HG03457 (cell line): ENCODE measurements around the gene NUBPL.

Source experiments
- ATAC-seq: cut with Tn5 transposase; IDR thresholded peaks from one replicate; pipeline ENCODE4 v1.9.1; 2021; ENCODE audit warnings: moderate number of reproducible peaks; ENCODE audit not compliant: unreplicated experiment

Gene NUBPL

GRCh38 chr14:31561155-31561846 lies at the start of gene NUBPL:
NUBPL (plus strand) TSS chr14:31561404; CDS start chr14:31561440, 36 bp downstream.
- peak; percentile 95 for ATAC-seq

DNA sequence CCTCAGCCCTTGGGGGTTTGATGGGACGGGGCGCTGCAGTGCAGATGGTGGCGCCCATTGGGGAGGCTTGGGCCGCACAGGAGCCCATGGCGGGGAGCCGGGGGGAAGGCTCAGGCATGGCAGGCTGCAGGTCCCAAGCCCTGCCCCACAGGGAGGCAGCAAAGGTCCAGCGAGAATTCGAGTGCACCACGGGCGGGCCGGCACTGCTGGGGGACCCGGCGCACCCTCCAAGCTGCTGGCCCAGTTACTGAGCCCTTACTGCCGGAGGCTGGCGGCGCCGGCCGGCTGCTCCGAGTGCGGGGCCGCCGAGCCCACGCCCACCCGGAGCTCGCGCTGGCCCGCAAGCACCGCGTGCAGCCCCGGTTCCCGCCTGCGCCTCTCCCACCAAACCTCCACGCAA lies 34.1 kb upstream of the NUBPL start:
- ATAC-seq = no peak

DNA sequence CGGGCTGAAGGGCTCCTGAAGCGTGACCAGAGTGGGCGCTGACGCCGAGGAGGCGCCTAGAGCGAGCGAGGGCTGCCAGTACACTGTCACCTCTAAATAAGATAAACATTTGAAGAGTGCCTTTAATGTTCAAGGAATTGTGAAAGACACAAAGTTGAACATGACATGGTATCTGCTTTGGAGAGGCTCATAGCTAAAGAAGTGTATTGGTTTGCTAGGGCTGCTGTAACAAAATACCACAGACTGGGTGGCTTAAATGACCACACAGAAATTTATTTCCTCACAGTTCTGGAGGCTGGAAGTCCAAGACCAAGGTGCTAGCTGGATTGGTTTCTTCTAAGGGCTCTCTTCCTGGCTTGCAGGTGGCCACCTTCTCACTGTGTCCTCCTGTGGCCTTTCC lies 33.7 kb upstream of the NUBPL start:
- ATAC-seq = no peak

- ATAC-seq = no peak
These were observed 32.2 kb upstream of the NUBPL start for GRCh38 chr14:31529053-31529452.

GRCh38 chr14:31530136-31530535 lies 31.1 kb upstream of the NUBPL start:
- no peak for ATAC-seq

DNA sequence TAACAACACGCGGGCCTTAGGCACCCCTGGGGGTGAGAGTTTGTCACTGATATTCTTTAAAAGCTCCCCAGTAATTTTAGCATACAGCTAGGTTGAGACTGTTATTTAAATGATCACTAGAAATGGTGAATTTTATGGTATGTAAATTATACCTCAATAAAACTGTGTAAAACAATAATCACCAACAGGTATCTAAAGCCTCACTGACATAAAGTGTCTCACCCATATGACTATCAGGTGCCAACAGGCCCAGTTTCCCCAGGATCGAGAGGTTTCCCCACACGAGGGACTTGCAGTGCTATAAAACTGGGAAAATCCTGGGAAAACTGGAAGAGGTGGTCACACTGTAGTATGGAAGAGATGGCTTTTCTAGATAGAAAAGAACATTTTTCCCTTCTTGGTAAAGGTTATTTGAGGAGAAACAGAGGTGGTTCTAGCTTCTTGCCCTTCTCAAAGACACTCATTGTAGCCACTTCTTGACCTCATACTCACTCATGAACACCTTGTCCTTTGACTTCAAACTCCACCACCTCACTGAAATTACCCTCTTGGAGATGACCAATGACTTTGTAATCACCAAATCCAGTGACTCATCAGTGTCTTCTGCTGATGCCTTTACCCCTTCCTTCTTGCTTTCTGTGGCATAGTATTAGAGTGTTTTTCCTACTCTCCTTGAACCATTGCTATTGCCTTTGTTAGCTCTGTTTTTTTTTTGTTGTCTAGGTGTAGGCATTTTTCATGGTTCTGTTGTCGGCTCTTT lies 24.8 kb upstream of the NUBPL start:
- no peak for ATAC-seq

DNA sequence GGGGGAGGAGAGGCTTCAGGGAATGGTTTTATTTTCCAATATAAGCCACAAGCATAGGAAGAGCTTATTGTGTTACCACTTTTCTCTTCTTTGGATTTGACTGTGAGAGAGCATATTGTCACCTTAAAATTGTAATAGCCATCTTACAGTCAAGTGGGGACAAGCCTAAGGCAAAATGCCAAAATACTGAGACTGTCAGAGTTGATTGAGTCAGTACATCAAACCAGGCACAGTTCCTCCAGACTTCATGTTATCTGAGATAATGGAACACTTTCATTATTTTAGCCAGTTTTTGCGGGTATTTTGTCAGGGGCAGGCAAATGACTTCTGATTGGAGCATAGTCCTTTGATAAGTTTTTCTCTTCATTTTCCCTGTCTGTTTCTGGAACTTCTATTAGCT lies 19.5 kb upstream of the NUBPL start:
- ATAC-seq = no peak

DNA sequence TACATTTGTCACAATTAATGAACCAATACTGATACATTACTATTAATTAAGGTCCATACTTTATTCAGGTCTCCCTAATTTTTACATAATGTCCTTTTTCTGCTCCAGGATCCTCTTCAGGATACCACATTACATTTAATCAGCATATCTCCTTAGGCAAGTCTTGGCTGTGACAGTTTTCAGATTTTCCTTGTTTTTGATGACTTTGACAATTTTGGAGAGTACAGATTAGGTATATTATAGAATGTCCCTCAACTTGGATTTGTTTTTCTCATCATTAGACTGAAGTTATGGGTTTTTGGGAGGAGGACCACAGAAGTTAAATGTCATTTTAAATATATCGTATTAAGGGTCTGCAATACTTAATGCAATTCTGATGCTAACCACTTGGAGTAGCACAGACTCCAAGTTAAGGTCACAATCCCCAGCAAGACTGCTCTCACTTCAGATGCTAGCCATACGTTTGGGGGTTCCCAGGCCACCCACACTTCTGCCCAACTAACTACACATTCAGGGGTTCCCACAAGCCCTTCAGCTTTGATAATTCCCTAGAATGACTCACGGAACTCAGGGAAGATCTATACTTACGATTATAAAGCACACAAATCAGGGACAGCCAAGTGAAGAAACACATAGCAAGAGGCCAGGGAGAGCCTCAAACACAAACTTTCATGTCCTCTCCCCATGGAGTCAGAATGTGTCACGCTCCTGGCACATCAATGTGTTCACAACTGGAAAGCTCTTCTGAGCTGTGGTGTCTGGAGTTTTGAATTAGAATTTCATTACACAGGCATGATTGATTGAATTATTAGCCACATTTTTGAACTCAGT lies 17.0 kb upstream of the NUBPL start:
- ATAC-seq = no peak

- ATAC-seq = no peak
These were observed 16.4 kb upstream of the NUBPL start for GRCh38 chr14:31544816-31545215.

- no peak for ATAC-seq
These were observed 15.9 kb upstream of the NUBPL start for GRCh38 chr14:31545328-31545727.

GRCh38 chr14:31549817-31550216 lies 11.4 kb upstream of the NUBPL start:
- no peak for ATAC-seq

DNA sequence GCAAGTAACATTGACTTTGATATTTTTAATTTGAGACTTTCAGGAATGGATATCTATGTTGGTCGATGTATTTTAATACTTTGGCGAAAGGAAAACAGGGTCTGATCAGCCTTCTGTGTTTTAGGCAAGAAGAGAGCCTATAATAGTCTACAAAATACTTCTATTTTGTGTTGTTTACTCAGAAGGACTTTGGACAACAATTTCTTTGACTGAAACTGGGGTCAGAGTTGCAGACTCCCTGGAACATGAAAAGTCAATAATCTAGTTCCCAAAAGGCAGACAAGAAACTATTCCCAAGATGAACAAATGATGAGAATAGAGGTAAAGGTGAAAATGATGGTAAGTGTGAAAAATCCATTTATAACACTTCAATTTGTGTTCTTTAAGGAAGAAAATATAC lies 10.6 kb upstream of the NUBPL start:
- ATAC-seq = no peak

DNA sequence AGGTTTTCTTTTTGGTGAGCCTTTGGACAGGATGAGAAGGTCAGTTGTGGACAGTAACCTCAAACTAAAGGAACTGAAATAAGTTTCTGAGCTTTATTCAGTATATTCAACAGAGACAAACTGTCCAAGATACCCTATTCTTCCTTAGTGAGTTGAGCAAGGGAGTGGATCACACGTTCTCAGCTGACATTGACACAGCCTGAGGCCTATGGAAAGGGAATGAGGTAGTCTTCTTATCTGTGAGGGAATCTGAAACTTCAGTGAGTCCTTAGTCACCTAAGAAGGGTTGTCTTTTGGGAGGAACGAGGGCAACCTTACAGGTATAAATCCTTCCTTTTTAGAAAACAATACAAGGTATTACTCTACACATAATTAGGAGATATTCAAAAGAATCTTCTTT lies 5.0 kb upstream of the NUBPL start:
- no peak for ATAC-seq

DNA sequence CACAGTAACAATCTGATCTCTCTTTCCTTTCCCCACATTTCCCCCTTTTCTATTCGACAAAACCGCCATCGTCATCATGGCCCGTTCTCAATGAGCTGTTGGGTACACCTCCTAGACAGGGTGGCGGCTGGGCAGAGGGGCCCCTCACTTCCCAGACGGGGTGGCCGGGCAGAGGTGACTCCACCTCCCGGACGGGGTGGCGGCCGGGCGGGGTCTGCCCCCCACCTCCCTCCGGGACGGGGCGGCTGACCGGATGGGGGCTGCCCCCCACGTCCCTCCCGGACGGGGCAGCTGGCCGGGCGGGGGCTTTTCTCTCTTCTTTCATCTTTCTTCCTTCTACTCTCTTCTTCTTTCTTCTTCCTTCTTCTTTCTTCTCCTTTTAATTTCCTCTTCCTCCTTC lies 1.3 kb upstream of the NUBPL start:
- no peak for ATAC-seq

GRCh38 chr14:31560759-31561154 lies 447 bp upstream of the NUBPL start:
- peak; percentile 2 for ATAC-seq

DNA sequence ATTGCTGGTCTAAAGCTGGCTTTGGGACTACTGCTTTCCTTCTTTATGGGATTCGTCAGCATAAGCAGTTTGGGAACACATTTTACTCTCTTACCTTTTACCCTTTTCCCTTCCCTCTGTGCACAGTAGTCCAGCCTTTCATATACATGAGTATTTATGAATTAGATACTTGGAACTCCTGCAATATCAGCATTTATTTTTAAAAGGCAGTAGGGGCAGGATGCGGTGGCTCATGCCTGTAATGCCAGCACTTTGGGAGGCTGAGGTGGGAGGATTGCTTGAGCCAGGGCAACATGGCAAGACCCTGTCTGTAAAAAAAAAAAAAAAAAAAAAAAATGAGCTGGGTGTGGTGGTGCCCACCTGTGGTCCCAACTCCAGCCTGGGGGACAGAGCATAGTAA lies 3.0 kb downstream of the NUBPL start:
- ATAC-seq = no peak

DNA sequence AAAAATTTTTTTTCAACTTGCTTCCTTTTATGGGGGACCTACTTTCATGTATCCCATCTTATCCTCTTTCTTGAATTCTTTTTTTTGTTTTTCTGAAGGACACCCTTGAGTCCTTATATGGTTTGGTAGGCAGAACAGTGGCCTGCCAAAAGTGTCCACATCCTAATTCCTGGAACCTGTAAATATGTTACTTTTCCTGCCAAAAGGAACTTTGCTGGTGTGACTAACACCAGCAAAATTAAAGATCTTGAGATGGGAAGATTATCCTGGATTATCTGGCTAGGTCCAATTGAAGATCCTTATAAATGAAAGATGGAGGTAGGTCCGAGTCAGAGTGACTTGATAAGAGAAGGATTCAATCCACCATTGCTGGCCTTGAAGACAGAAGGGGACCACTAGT lies 5.3 kb downstream of the NUBPL start:
- ATAC-seq = no peak

- ATAC-seq = no peak
These were observed 6.5 kb downstream of the NUBPL start for GRCh38 chr14:31567655-31568054.

DNA sequence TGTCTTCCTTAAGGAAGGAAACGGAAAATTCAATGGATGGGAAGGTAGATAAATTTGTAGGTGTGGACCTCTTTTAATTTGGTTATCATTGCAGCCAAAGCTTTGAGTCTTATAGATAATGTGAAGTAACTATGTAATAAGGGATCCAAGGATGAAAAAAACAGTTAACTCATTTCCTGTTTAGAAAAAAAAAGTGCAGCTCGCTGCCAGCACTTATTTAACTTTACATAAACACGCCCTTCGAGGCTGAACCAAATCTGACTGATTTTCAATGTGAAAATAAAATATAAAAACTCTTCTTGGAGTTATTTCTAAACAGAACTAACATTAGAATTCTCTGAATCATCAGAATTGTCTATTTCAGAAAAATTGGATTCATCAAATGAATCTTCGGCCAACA lies 7.0 kb downstream of the NUBPL start:
- ATAC-seq = no peak

DNA sequence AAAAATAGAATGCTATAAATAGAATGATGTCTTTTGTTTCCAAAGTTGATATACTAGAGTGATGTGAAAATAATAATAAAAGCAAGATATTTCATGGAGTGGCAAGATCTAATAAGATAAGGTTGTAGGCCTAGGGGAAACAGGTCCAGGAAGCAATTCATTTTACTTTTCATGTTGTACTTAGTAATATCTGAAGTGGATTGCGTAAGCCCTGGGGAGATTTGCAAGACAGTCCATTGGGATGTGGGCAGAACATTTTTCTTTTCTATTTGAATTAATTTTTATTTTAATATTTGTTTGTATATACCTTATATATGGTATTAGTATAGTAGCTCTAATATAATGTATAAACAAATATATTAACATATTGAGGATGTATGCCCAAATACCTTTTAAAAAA lies 7.5 kb downstream of the NUBPL start:
- ATAC-seq = no peak

GRCh38 chr14:31572955-31573354 lies 11.8 kb downstream of the NUBPL start:
- no peak for ATAC-seq

DNA sequence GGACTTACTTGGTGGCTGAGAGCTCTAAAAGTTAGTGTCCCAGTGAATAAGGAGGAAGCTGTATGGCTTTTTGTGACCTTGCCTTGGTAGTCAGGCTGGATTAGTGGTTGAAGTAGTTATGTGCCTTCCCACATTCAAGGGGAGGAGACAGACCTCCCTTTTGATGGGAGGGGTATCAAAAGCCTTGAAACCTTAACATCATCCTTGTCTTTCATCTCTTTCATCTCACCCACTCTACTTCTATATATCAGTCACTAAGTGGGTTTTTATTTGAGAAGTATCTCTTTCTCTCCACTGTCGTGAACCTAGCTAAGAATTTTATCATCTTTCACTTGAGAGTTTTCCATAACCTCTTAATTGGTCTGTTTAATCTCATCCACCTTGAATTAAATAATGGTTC lies 15.7 kb downstream of the NUBPL start:
- ATAC-seq = no peak
